GM19395 (cell line): Measurements from ENCODE around the gene HECA.
"Not testable (repeated sequence)": the region's sequence is repeated elsewhere in the genome, so short reads cannot be mapped to it uniquely, and the experiment has no call there.

Experiments used
- ATAC-seq: cut with Tn5 transposase; IDR thresholded peaks from one replicate; pipeline ENCODE4 v1.9.1; 2021; ENCODE audit warnings: mild to moderate bottlenecking, moderate library complexity; ENCODE audit not compliant: unreplicated experiment

The HECA gene

DNA sequence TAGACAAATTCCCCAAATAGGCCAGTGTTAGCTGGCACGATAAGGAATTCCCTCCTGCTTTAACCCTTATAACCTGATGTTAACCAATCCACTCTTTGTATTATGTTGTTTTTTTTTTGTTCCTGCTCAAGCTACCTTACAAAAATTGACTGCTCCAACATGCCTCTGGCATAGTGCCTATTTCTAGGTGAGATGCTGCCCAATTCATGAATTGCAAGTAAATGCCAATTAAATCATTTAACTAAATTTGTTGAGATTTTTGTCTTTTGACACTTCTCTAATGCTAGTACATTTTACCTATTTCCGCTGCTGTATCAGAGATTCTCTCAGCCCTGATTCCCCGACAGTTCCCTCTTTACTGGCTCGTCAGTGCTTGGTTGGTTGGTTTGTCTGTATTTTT lies 66.5 kb downstream of the HECA start:
- ATAC-seq, result no peak

DNA sequence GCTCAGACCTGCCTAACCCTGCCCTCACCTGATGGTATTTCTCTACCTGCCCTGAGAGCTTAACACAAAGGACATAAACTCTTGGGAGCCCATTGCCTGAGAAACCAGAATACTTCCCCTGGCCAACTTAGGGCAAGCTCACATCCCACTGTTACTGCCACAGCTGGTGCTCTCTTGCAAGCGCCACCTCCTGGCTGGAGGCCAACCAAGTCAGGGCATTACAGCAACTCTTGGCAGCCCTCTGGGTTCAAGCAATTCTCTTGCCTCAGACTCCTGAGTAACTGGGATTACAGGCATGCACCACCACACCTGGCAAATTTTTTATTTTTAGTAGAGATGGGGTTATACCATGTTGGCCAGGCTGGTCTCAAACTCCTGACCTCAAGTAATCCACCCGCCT lies 70.1 kb downstream of the HECA start:
- no peak for ATAC-seq

DNA sequence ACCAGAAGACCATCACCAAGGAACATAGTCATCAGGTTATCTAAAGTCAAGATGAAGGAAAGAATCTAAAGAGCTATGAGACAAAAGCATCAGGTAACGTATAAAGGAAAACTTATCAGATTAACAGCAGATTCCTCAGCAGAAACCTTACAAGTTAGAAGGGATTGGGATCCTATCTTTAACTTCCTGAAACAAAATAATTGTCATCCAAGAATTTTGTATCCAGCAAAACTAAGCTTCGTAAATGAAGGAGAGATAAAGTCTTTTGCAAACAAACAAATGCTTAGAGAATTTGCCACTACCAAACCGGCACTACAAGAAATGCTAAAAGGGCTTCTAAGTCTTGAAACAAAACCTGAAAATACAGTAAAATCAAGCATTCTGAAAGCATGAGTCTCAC lies 71.0 kb downstream of the HECA start:
- no peak for ATAC-seq

DNA sequence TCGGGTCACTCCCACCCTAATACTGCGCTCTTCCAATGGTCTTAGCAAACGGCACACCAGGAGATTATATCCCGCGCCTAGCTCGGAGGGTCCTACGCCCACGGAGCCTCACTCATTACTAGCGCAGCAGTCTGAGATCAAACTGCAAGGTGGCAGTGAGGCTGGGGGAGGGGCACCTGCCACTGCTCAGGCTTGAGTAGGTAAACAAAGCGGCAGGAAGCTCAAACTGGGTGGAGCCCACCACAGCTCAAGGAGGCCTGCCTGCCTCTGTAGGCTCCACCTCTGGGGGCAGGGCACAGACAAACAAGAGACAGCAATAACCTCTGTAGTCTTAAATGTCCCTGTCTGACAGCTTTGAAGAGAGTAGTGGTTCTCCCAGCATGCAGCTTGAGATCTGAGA lies 75.9 kb downstream of the HECA start:
- ATAC-seq, result not testable (repeated sequence)

DNA sequence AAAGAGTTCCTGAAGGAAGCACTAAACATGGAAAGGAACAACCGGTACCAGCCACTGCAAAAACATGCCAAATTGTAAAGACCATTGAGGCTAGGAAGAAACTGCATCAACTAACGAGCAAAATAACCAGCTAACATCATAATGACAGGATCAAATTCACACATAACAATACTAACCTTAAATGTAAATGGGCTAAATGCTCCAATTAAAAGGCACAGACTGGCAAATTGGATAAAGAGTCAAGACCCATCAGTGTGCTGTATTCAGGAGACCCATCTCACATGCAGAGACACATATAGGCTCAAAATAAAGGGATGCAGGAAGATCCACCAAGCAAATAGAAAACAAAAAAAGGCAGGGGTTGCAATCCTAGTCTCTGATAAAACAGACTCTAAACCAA lies 77.6 kb downstream of the HECA start:
- not testable (repeated sequence) for ATAC-seq

DNA sequence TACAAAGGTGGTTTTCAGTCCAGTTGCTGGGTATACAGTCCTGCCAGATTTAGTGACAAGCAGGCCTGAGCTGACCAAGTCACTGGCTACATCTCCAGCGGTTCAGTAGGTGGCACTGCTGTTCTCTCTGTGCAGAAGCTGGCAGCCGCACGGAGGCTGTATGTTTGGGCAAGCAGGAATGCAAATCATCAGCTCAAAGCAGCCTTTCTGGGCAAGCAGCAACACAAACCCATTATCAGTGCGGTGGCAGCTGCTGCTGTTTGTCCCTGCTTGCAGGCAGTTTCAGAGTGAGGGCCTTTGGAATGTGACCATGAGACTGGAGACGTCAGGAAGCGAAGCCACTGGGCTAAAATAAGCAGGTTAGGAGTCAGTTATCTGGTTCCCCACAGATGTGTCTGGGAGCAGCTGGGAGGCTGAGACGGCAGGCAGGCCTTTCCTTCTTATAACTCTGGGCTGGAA lies 84.4 kb downstream of the HECA start:
- peak; percentile 100 for ATAC-seq

DNA sequence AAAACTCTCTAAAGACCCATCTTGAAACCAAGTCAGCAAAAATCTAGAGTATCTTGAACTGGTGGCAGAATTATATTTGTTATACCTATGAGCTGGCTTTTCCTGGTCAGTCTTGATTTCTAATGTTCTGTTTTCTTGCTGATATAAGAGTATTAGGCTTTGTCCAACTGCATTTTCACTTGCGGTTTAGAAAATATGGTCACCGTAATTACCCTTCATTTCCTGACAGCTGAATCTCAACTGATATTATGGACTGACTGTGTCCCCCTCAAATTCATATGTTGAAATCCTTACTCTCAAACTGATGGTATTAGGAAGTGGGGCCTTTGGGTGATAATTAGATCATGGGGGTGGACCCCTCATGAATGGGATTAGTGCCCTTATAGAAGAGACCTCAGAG lies 84.9 kb downstream of the HECA start:
- ATAC-seq, result no peak

DNA sequence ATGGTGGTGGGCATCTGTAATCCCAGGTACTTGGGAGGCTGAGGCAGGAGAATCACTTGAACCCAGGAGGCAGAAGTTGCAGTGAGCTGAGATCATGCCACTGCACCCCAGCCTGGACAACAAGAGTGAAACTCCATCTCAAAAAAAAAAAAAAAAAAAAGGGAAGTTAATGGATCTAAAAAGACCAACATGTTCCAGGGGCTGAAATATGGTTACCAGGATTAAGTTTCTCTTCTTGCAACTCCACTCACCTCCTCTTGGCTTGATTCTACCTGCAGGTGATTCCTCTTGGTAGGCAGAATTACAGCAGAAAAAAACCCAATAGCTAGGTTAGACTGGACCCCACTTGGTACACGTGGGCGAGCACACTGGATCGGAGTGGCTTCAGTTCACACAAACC lies 93.5 kb downstream of the HECA start:
- ATAC-seq, result not testable (repeated sequence)
